SH-SY5Y (cell line): ENCODE measurements around the gene SOX6.

Source experiments
- GATA2 ChIP-seq: IDR thresholded peaks from 2 replicates; pipeline ENCODE4 v1.6.1; 2011; ENCODE audit warnings: mild to moderate bottlenecking, low read depth, low read length
- GATA3 ChIP-seq: IDR thresholded peaks from 2 replicates; pipeline ENCODE4 v1.6.1; 2011; ENCODE audit warnings: low read depth, mild to moderate bottlenecking, low read length, moderate library complexity

- TF ChIP-seq GATA2, result no peak
- TF ChIP-seq GATA3, result no peak
Measured at GRCh38 chr11:16380941-16381568, 24.7 kb upstream of the SOX6 start.
